Cardiac septum (tissue), 1 donor: ENCODE measurements around the gene PPFIBP1. TPM values are rescaled to one million over a fixed set of nuclear protein-coding genes. Genes with fewer than 3 reads are reported as not detected.
"Not testable (repeated sequence)": the region's sequence is repeated elsewhere in the genome, so short reads cannot be mapped to it uniquely, and the experiment has no call there.

Experiments
- DNase-seq: peaks from one replicate; pipeline ENCODE4 v3.0.0-alpha.2; 2020; ENCODE audit warnings: low spot score
- intact Hi-C: fragments of 100-400 bp; cut with DNase I; formaldehyde crosslinking; loops from one replicate; pipeline ENCODE4 v1.14.0; 2022
- total RNA-seq: library from RNA; stranded (reverse); fragmentation: NEBNext Ultra II Directional; extraction: Animal tissue kit (Norgen Biotek cat#: 25700); gene quantifications from one replicate; pipeline ENCODE4 v1.2.1, GENCODE V29; 2021
- donor health status: DM: no; HTN: no; CAD: no.

Gene PPFIBP1
- total RNA-seq, 1 donor from 2014 or later: 219 TPM

DNA sequence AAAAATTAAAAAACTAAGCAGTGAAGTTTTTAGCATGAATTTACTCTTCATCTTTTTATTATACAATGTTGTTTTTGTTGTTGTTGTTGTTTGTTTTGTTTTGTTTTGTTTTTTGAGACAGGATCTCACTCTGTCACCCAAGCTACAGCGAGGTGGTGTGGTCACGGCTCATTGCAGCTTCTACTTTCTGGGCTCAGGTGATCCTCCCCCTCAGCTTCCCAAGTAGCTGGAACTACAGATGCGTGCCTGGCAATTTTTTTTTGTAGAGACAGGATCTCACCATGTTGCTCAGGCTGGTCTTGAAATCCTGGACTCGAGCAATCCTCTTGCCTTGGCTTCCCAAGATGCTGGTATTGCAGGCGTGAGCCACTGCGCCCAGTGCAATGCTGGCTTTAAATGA, 11.3 kb downstream of the PPFIBP1 start:
- DNase-seq: no peak
- intact Hi-C loops: no loop called here

DNA sequence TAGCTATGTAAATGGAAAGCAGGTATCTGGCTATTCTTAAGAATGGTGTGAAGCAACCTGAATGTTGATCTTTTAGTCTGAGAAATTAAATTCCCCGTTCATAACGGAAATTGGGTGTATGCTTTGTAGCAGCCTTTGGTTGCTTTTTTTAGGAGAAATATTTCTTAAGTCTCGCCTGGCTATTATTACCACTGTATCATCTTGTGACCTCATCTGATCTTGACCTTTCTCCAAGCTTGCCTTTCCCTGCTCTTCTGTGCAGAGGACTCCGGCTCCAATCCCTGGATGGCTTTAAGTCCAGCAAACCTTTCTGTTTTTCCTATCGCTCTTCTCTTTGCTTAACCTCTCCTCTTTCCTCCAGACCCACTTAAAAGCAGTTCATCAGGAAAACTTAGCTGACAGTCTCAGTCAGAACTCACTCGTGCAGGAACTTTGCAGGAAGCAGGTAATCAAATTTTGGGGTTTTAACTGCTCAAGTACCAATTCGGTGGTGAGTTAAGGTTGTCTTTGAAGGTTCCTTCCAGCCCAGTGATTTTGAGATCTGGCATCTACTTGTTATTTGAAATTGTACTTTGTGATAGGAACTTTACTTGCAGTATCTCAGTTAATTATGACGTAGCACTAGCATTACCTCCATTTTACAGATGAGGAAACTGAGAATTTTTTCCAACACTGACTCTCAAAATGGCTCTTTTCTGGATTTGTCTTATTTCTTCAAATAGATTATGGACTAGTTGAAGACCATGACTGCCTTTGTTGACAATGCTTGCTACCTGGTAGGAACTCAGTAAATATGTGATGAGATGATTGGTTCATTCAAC, 14.1 kb downstream of the PPFIBP1 start:
- no peak for DNase-seq
- intact Hi-C loops: no loop called here

DNA sequence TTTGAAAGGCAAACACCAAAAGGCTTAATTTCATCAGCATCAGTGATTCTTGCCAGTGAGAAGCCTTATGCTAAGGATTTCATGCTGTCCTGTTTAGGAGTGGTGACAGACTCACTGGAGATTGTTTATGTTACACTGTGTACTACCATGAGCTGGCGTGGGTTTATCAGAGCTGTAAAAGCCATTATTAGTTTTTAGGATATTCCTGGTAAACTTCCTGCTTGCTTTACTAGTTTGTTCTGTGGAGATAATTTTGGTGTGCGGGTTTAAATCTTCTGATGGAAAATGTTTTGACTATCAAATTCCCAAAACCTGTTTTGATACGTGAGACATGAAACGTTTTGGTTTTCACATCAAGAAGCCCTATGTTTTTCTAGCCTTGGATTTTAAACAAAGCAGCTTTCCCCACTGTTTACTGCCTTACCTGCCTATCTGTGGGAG, 15.2 kb downstream of the PPFIBP1 start:
- intact Hi-C loops: no loop called here
- DNase-seq: no peak

DNA sequence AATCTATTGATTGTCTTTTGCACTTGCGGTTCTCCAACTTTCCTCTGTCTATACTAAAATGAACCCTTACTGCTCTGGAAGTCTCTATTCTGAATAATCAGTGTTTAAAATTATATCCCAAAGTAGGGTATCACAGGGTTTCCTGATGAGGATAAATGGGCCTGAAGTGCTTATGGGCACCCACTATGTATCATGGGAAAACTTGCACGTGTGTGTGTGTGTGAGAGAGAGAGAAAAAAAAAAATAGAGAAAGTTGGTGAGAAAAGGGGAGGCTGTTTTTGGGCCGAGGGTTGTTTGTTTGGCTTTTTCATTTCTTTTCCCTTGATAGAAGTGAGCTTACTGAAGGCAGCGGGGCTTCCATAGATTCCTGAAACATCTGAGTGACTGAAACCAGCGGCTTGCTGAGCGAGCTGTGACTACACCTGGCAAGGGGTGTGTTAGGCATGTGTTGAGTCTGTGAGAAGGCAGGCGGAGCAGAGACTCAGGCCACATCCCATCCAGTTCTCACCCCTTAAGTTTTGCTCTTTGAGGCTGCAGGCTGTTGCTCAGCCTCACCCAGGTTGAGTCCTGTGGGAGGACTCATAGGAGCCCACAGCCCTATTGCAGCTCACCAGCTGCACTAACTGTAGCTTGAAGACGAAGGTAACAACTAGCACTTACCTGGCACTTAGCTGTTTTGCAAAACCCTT, 17.2 kb downstream of the PPFIBP1 start:
- DNase-seq: no peak
- intact Hi-C loops: no loop called here

DNA sequence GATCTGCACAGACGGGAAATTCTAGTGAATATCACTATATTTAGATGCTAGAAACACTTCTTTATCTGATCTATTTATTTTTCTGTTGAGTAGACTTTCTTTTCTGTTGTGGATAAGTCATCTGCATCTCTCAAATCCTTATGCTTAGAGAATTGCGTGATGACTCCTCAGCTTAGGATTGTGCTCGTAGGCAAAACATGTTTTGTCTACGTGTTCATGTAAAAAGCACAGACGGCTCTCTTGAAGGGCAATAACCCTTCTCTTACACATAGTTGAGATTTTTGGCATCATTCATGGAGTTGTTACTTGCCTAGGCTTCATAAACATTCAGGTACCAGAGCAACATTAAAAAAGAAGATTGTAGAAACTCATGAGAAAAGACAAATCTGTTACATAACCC, 18.6 kb downstream of the PPFIBP1 start:
- no peak for DNase-seq
- intact Hi-C loops: no loop called here

DNA sequence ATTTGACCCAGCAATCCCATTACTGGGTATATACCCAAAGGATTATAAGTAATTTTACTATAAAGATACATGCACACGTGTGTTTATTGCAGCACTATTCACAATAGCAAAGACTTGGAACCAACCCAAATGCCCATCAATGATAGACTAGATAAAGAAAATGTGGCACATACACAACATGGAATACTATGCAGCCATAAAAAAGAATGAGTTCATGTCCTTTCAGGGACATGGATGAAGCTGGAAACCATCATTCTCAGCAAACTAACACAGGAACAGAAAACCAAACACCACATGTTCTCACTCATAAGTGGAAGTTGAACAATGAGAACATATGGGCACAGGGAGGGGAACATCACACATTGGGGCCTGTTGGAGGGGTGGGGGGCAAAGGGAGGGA, 20.9 kb downstream of the PPFIBP1 start:
- DNase-seq, intact Hi-C loops: not testable (repeated sequence)

DNA sequence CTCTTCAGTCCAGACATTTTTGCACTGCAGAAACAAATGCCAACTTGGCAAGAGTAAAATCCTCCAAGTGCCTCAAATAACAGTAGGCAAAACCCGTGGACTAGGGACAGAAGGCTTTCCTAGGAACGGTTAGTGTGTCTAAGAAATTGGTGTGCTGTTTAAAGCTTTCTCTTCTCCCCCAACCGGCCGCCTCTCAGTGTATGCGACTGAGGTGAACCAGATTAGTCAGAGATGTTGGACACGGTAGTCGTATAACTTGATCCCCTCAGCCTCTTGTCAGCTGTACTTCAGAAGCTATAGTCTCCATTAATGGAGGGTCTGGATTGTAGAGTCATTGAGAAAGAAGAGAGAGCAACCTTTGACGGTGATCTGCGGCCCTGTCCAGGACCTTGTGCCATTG, 21.7 kb downstream of the PPFIBP1 start:
- intact Hi-C loops: no loop called here

DNA sequence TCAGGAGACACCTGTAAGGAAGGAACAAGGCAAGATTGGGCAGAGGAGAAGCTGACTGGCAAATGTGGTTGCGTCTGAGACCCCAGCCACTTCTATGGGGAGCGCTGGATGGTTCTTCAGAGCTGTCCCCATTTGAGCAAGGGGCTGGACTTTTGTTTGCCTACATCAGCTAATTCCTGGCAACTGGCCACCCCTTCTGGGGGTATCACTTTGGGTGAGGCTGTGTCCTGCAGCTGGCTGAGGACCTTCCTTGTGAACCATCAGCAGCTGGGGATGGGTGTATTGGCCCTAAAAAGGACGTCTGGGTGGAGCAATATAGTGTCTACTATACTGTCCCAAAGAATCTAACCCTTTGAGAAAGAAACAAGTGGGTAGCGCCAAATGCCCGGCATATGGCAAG, 23.6 kb downstream of the PPFIBP1 start:
- intact Hi-C loops: no loop called here
- DNase-seq: no peak

More for the DNA sequence above, 21.7 kb downstream of the PPFIBP1 start:
- no peak for DNase-seq

DNA sequence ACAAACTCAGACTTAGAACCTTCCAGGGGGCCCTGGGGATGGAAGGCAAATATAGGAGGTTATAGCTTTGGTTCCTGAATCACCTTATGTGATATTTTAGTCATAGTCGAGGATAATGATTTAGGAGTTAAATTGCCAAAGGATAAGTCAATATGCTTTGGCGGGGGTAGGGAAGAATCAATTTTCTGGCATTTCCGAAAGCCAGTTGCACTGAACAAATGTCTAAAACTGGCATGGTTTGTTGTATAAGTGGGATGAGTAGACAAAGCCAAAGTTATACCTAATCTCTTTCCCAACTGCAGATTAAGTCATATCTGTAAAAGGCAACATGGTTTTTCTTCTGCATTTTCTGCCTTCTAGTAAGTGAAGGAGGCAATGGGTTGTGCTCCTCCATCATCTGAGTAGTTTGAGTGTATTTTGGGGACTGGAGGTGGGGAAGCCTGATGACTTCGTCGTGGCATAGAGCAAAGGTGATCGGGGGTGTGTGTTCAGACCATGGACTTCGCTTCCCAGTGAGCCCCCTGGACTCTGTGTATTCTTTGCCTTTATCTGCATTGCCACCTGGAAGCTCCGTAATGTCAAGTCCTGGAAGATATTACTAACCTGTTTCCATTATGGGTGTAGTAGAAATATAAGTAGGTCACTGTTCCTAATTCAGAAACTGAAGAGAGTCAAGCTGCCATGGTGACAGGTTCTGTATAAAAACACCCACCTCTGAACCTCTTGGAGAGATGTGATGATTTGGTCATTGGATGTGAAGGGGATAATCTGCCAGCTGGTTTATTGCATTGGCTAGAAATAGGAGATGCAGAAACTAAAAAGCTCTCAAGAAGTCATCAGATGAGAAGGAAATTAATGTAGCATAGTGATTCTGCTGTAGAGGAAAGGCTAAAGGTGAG, 24.5 kb downstream of the PPFIBP1 start:
- intact Hi-C loops: no loop called here
- DNase-seq: no peak

DNA sequence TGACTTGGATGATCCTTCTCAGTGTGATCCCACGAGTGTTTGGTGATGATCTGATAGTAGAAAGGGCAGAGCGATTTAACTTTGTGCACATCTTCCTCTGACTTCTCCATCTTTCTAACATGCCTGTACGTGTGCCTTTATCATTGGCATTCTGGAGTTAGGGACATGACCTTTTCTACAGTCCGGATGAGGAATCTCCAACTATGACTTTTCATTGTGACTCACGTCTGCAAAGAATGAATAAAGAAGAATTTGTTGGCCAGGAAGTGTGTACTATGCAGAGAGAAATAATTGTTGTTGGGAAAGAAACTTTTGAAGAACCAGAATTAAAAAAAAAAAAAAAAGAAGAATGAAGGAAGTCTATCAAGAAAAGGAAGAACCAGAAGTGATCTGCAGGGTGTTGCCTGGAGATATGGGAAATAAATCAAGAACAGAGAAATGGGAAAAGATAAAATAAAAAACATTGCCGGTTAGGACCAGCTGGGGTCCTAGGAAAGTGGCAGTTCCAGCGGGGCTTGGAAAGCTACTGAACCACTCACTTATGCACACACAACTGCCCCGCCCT, 25.3 kb downstream of the PPFIBP1 start:
- DNase-seq: no peak
- intact Hi-C loops: no loop called here

DNA sequence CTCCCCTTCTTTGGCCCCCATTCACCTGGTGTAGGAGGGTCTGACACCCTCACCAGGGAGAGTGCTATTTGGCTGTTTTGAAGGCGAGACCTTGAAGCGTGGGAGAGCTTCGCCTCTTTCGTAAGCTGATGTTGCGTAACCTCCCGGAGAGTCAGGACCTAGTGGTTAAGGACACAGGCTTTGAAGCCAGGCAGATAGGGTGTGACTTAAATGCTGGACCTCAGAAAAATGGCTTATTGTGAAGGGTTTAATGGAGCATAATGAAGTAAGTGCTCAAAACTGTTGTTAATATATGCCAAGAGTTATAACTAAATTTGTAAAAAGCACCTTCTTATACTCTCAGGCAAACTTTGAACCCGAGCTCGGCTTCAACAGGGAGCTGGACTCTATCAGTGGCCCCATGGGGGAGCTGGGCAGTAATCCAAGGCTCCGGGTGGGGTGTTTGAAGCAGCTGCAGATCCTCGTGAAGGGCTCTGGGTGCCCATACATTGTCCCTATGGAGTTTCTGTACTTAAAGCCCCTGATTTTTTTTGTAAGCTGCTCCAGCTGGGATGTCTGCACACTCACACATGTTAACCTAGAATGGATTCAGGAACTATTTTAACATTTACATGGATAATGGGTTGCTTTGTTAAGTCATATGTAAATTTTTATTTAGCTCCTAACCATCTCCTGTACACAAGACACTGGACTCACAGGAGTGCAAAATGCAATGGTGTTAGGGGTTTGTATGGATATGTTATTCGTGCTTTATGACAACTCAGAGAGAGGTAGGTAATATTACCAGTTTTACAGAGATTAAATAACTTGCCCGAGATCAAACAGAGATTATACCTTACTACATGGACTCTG, 26.0 kb downstream of the PPFIBP1 start:
- intact Hi-C loops: loop anchor here (2.0 to 5.0 kb wide), 2 partner anchors 25 to 38 kb away; partner anchors contain the start of gene PPFIBP1
- DNase-seq: peak; percentile 88

DNA sequence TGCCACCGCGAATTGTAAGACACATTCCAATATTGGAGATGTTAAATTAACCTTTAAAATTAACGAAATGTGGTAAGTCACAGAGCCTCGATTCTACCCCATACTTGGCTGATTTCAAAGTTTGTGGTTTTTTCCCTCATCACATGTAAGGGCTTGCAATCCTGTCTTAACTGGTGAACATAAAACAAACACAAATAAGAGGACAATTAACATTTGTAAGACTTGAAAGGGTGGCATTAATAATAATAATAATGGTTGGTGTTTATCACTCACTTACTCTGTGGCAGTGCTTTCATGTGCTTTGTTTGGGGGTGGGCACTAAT, 26.6 kb downstream of the PPFIBP1 start:
- intact Hi-C loops: loop anchor here (2.0 to 5.0 kb wide), 2 partner anchors 26 to 38 kb away; partner anchors contain the start of gene PPFIBP1
- no peak for DNase-seq

DNA sequence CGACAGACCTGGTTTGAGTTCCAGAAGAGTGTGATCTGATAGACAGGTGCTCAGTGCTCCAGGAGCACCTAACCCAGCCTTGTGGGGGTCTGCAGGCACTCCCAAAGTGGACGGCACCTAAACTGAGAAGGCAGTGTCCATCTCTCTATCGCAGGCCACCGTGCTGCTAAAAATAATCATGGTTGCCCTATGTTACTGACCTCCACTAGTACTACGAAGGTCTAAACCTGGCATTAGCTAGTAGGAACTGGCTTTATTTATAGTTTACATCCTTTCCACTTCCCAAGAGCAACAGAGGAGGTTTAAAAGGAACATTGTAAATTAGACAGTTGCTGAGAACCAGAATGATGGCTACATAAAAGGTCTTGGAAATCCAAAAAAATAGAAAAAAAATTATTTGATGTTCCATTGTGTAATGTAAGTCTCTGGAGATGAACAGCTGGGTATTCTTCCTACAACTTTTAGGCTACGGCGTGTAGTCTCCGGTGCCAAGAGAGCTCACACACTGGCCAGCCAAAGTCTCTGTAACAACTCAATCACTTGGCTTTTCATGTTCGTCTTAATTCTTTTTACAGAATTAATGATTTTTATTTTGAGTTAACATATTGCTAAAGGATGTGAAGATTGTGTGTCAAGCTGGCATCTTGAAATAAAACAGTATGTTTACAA, 27.3 kb downstream of the PPFIBP1 start:
- no peak for DNase-seq
- intact Hi-C loops: loop anchor here (2.0 to 5.0 kb wide), 2 partner anchors 27 to 39 kb away; partner anchors contain the start of gene PPFIBP1

DNA sequence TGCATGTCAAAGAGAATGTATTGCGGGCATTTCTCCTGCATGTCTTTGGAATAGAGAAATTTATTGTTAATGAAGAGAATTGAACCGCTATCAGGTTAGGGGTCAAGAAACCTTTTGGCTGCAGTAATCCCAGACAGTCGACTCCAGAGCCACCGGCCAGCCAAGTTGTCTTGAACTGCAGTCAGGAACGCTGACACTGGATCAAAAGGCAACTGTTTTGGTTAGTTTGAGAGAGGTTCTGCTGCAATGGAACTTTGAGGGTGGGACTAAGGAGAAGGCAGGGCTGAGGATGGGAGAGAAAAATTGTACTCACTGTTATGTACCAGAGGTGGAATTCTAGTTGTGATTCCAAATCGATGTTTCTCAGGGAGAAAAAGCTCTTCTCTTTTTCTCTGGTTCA, 28.2 kb downstream of the PPFIBP1 start:
- intact Hi-C loops: loop anchor here (5.0 kb wide), 1 partner anchor 40 kb away; no protein-coding TSS in a partner anchor

DNA sequence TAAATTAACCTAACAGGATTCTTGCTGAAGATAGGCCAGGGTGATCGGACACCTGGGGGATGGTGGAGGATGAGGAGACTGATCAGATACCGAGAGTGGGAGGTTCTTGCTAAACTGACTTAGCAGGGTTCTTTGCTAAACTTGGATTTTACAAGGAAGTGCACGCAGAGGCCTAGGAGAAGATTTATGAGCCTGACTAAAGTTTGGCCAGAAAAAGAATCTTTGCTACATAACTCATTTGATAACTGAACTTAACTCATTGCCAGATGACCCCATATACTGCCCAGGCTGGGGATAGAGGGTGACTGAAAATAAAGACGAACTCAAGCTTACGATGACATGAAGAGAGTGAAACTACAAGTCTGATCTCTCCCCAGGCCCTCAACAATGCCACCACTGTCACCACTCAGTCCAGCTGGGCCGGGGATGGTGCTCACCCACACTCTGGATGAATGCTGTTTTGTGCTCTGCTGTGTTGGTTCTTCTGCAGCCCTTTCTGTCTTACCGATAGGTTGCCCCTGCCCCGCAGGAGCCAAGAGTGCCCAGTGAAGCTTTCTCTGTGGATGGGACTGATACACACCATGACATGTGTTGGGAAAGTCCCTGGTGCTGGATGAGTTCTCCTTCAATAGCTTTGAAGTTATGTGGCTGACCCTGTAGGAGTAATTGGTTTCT, 29.0 kb downstream of the PPFIBP1 start:
- no peak for DNase-seq
- intact Hi-C loops: loop anchor here (5.0 kb wide), 1 partner anchor 41 kb away; no protein-coding TSS in a partner anchor

More for the DNA sequence above, 28.2 kb downstream of the PPFIBP1 start:
- DNase-seq: no peak

DNA sequence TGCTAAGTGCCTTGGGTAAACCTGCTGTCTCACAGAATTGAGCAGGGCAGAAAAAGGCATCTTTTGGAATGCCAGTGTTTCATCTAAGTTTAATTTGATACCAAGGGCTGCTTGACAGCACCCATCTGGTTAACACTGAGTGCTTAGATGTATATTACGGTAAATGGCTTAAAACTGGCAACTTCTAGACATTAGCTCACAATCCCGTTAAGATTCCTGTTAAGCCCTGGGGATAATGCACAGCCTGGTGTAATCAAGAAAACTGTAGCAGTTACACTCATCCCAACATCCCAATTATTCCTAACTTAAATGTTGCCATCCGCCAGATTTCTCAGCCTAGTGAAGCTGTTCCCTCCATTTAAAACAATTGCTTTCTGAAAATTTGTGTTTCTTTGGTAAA, 29.9 kb downstream of the PPFIBP1 start:
- intact Hi-C loops: loop anchor here (5.0 kb wide), 1 partner anchor 42 kb away; no protein-coding TSS in a partner anchor
- DNase-seq: no peak

DNA sequence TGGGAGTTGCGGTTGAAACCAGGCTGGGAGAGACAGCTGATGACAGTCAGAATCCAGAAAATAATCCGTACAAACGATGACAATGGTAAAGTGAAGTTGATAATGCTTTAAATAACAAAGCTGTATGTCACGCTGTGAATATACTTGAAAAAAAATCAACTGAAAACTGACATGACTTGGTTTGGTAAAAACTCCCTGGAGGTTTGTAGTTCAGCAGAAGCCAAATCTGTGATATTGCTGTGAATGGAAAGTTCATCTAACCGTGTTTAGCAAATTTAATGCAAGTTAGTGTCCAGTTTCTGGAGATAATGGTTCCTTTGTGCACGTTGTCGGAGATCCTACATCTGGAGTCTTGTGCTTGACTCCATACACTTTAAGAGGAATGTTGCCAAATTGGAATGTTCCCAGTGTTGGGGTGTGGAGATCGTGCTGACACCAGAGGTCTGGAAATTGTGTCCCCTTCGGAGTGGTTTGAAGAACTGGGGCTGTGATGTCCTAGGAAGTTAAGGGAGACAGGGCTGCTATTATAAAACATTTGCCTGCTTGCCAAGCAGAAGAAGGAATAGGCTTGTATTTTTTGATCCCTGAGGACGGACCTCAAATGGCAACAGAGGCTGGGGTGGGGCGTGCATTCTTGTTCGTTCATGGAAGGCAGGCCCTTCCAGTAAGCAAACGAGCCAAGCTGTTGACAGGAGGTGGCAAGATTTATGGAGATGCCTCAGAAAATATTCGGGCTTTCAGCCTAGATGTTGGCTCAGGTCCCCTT, 30.6 kb downstream of the PPFIBP1 start:
- DNase-seq: no peak
- intact Hi-C loops: loop anchor here (5.0 kb wide), 1 partner anchor 42 kb away; no protein-coding TSS in a partner anchor
